Activated T-cell treated with anti-CD3 and anti-CD28 coated beads for 24 hours (primary cell): ENCODE results near the gene APOA5.
A peak's percentile ranks its signal among the peaks of the same experiment; 100 is the strongest.
"Not testable (repeated sequence)": the region's sequence is repeated elsewhere in the genome, so short reads cannot be mapped to it uniquely, and the experiment has no call there.

Experiments used
- DNase-seq: peaks from one replicate; pipeline ENCODE4 v3.0.0-alpha.2; 2020; ENCODE audit warnings: low read depth

The APOA5 gene

GRCh38 chr11:116791813-116792143, at the start of gene APOA5:
Gene APOA5 (minus strand): TSS chr11:116791879. CDS start chr11:116791860, 19 bp downstream.
- no peak for DNase-seq

- DNase-seq: no peak
Observed at GRCh38 chr11:116840746-116841296, 49.1 kb upstream of the APOA5 start.

- DNase-seq: no peak
Observed at GRCh38 chr11:116840224-116840745, 48.6 kb upstream of the APOA5 start.

- no peak for DNase-seq
Observed at GRCh38 chr11:116838321-116839084, 46.8 kb upstream of the APOA5 start.

GRCh38 chr11:116837231-116838091, 45.8 kb upstream of the APOA5 start, which contains the start of gene APOA1:
Gene APOA1 (minus strand): TSS chr11:116837622. CDS start chr11:116837387, 235 bp downstream.
- no peak for DNase-seq

- no peak for DNase-seq
Observed at GRCh38 chr11:116836632-116836991, 44.9 kb upstream of the APOA5 start.

- DNase-seq: peak; percentile 71
Observed at GRCh38 chr11:116835791-116836631, 44.3 kb upstream of the APOA5 start.

- DNase-seq: no peak
Observed at GRCh38 chr11:116835042-116835772, 43.5 kb upstream of the APOA5 start.

GRCh38 chr11:116834535-116835041, 42.9 kb upstream of the APOA5 start:
- DNase-seq: not testable (repeated sequence)

GRCh38 chr11:116833816-116834534, 42.3 kb upstream of the APOA5 start:
- no peak for DNase-seq

GRCh38 chr11:116833491-116833815, 41.8 kb upstream of the APOA5 start:
- no peak for DNase-seq

GRCh38 chr11:116832350-116833290, 40.9 kb upstream of the APOA5 start:
- DNase-seq: no peak

GRCh38 chr11:116831790-116832349, 40.2 kb upstream of the APOA5 start:
- no peak for DNase-seq

GRCh38 chr11:116830184-116830912, 38.7 kb upstream of the APOA5 start:
- DNase-seq: no peak

GRCh38 chr11:116829525-116830183, 38.0 kb upstream of the APOA5 start, which contains the start of gene APOC3:
Gene APOC3 (plus strand): TSS chr11:116829907. CDS start chr11:116830583, 676 bp downstream.
- no peak for DNase-seq

- no peak for DNase-seq
Observed at GRCh38 chr11:116828632-116829524, 37.2 kb upstream of the APOA5 start.
